Osteocyte (in vitro differentiated cells): ENCODE results near the gene DISC1. TPM values are rescaled to one million over a fixed set of nuclear protein-coding genes. Genes with fewer than 3 reads are reported as not detected.
A peak's percentile ranks its signal among the peaks of the same experiment; 100 is the strongest.

Experiments
- DNase-seq: peaks from one replicate; pipeline ENCODE4 v3.0.0; 2021; ENCODE audit warnings: mixed read lengths; ENCODE audit not compliant: unreplicated experiment; ENCODE audit errors: extremely low spot score
- H3K27ac Mint-ChIP-seq: one replicate; pipeline ENCODE4 v1.8.0; 2021; ENCODE audit warnings: mild to moderate bottlenecking, mixed read lengths; ENCODE audit not compliant: unreplicated experiment
- H3K27me3 Mint-ChIP-seq: one replicate; pipeline ENCODE4 v1.8.0; 2021; ENCODE audit warnings: mixed read lengths; ENCODE audit not compliant: unreplicated experiment
- H3K36me3 Mint-ChIP-seq: one replicate; pipeline ENCODE4 v1.8.0; 2021; ENCODE audit warnings: mixed read lengths; ENCODE audit not compliant: unreplicated experiment
- H3K4me1 Mint-ChIP-seq: one replicate; pipeline ENCODE4 v1.8.0; 2021; ENCODE audit warnings: mixed read lengths; ENCODE audit not compliant: unreplicated experiment
- H3K4me3 Mint-ChIP-seq: one replicate; pipeline ENCODE4 v1.8.0; 2021; ENCODE audit warnings: mild to moderate bottlenecking, moderate library complexity, mixed read lengths; ENCODE audit not compliant: unreplicated experiment
- H3K9me3 Mint-ChIP-seq: one replicate; pipeline ENCODE4 v1.8.0; 2021; ENCODE audit warnings: mixed read lengths; ENCODE audit not compliant: unreplicated experiment
- total RNA-seq: library from RNA; stranded (reverse); gene quantifications from 2 replicates; pipeline ENCODE4 v1.2.1, GENCODE V29; 2021
- TF ChIP-seq, protein P1 (sequence below): fragments of 200-600 bp; sonication (generic); IDR thresholded peaks from 2 replicates; pipeline ENCODE4 v1.5.0; 2021; ENCODE audit warnings: antibody characterized with exemption, mild to moderate bottlenecking, moderate library complexity

DISC1 gene
- total RNA-seq, 1 donor from 2014 or later = 15.6 TPM

DNA sequence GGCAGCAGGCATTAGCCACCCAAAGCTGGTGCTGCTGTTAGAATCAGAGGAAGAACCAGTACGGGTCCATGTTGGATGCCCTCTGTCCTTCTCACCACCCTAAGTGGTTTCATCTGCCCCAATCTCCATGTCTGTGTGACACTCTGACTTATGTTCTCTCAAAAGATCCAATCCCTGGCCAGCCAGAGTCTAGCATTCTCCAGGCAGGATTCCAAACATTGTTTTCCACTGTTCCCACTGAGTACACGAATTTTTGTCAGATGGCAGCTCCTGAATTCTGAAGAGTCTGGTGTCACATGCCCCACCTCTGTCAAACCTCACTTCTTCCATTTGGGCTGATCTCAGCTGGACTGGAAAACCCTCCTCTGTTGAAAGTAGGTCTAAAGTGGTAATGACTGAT, 166.0 kb downstream of the DISC1 start:
- H3K4me3 Mint-ChIP-seq = no peak overlapping the region
- TF ChIP-seq, protein P1, sequence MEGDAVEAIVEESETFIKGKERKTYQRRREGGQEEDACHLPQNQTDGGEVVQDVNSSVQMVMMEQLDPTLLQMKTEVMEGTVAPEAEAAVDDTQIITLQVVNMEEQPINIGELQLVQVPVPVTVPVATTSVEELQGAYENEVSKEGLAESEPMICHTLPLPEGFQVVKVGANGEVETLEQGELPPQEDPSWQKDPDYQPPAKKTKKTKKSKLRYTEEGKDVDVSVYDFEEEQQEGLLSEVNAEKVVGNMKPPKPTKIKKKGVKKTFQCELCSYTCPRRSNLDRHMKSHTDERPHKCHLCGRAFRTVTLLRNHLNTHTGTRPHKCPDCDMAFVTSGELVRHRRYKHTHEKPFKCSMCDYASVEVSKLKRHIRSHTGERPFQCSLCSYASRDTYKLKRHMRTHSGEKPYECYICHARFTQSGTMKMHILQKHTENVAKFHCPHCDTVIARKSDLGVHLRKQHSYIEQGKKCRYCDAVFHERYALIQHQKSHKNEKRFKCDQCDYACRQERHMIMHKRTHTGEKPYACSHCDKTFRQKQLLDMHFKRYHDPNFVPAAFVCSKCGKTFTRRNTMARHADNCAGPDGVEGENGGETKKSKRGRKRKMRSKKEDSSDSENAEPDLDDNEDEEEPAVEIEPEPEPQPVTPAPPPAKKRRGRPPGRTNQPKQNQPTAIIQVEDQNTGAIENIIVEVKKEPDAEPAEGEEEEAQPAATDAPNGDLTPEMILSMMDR = no peak
- H3K9me3 Mint-ChIP-seq = no peaks in the 10 kb centered on the region
- DNase-seq = no peak
- no peak overlapping the region for H3K27ac Mint-ChIP-seq
- H3K27me3 Mint-ChIP-seq = no peaks in the 10 kb centered on the region
- H3K36me3 Mint-ChIP-seq = peaks cover 10% of the 10 kb centered on the region
- peaks cover 18% of the 10 kb centered on the region for H3K4me1 Mint-ChIP-seq

- H3K27me3 Mint-ChIP-seq = no peaks in the 10 kb centered on the region
- no peak for DNase-seq
- peaks cover 18% of the 10 kb centered on the region for H3K4me1 Mint-ChIP-seq
- H3K9me3 Mint-ChIP-seq = no peaks in the 10 kb centered on the region
- H3K4me3 Mint-ChIP-seq = no peak overlapping the region
- TF ChIP-seq, protein P1 = no peak
- H3K36me3 Mint-ChIP-seq = peaks cover 9% of the 10 kb centered on the region
- H3K27ac Mint-ChIP-seq = no peak overlapping the region
Observed at GRCh38 chr1:231793893-231794292, 167.3 kb downstream of the DISC1 start.

GRCh38 chr1:231796141-231796540, 169.6 kb downstream of the DISC1 start:
- Mint-ChIP-seq H3K9me3 (peaks cover 3% of the 10 kb centered on the region), H3K27ac (no peak overlapping the region), H3K4me3 (no peak overlapping the region), H3K4me1 (peaks cover 35% of the 10 kb centered on the region), H3K27me3 (no peaks in the 10 kb centered on the region), H3K36me3 (no peaks in the 10 kb centered on the region)
- no peak for DNase-seq
- TF ChIP-seq, protein P1 = no peak

DNA sequence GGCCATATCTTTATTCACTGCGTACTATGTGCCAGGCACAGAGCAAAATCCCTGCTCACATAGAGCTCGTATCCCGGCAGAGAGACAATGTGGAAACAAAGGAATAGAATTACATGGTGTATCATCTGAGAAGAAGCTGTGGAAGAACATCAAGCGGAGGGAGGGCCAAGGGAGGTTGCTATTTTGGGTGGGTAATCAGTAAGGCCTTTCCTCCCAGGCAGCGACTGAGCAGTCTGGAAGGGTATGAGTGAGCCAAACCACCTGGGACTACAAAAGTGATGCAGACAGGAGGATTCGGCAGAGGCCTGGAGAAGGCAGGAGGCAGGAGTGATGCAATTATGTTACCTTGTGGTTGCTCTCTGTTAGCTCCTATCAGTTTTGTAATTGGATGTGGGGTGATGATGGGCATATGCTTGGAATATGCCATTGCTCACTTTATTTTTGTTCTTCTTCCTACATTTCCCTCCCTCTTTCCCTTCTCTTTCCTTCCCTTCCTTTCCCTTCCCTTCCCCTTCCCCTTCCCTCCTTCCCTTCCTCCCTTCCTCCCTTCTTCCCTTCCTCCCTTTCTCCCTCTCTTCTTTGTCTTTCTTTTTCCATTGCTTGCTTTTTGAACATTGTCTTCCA, 172.9 kb downstream of the DISC1 start:
- H3K4me3 Mint-ChIP-seq = no peak overlapping the region
- H3K27ac Mint-ChIP-seq = peak overlapping the region; percentile 84
- H3K36me3 Mint-ChIP-seq = peaks cover 18% of the 10 kb centered on the region
- H3K9me3 Mint-ChIP-seq = peaks cover 10% of the 10 kb centered on the region
- TF ChIP-seq, protein P1 = no peak
- H3K27me3 Mint-ChIP-seq = no peaks in the 10 kb centered on the region
- no peak for DNase-seq
- peaks cover 25% of the 10 kb centered on the region for H3K4me1 Mint-ChIP-seq

DNA sequence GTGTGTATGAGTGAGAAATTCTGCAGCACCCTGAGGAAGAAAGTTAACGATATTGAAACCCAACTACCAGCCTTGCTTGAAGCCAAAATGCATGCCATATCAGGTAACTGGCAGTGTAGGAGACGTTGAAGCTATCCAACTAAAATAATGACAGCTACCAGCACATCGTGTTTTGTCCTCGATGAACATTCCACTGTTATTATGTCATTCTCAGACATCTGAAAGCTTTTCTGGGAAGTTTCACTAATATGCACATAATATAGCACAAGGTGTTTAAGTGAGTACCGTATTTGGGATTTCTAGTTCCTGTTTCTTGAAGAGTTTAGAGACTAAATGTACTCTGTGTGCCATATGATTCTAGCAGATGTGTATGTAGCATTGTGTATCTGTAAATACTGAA, 173.5 kb downstream of the DISC1 start:
- peak overlapping the region; percentile 84 for H3K27ac Mint-ChIP-seq
- TF ChIP-seq, protein P1 = no peak
- H3K4me1 Mint-ChIP-seq = peaks cover 25% of the 10 kb centered on the region
- H3K27me3 Mint-ChIP-seq = no peaks in the 10 kb centered on the region
- peaks cover 10% of the 10 kb centered on the region for H3K9me3 Mint-ChIP-seq
- peaks cover 18% of the 10 kb centered on the region for H3K36me3 Mint-ChIP-seq
- H3K4me3 Mint-ChIP-seq = no peak overlapping the region
- DNase-seq = no peak
